GM21447 (cell line): ENCODE data around the gene CCNF.
"Not testable (repeated sequence)": the region's sequence is repeated elsewhere in the genome, so short reads cannot be mapped to it uniquely, and the experiment has no call there.

Experiments
- ATAC-seq: cut with Tn5 transposase; IDR thresholded peaks from one replicate; pipeline ENCODE4 v1.9.1; 2021; ENCODE audit not compliant: unreplicated experiment

The CCNF gene

GRCh38 chr16:2471016-2471652, 41.9 kb downstream of the CCNF start, which contains the start of gene NTN3:
NTN3 (plus strand) TSS chr16:2471297; CDS start chr16:2471702, 405 bp downstream.
- no peak for ATAC-seq

GRCh38 chr16:2471653-2472487, 42.6 kb downstream of the CCNF start:
- ATAC-seq, result no peak

DNA sequence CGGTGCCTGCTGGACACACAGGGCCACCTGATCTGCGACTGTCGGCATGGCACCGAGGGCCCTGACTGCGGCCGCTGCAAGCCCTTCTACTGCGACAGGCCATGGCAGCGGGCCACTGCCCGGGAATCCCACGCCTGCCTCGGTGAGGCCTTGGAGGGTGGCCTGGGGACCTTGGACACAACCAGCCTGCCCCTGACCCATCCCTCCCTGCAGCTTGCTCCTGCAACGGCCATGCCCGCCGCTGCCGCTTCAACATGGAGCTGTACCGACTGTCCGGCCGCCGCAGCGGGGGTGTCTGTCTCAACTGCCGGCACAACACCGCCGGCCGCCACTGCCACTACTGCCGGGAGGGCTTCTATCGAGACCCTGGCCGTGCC, 43.2 kb downstream of the CCNF start:
- ATAC-seq, result no peak

GRCh38 chr16:2472885-2473445, 43.7 kb downstream of the CCNF start:
- no peak for ATAC-seq

DNA sequence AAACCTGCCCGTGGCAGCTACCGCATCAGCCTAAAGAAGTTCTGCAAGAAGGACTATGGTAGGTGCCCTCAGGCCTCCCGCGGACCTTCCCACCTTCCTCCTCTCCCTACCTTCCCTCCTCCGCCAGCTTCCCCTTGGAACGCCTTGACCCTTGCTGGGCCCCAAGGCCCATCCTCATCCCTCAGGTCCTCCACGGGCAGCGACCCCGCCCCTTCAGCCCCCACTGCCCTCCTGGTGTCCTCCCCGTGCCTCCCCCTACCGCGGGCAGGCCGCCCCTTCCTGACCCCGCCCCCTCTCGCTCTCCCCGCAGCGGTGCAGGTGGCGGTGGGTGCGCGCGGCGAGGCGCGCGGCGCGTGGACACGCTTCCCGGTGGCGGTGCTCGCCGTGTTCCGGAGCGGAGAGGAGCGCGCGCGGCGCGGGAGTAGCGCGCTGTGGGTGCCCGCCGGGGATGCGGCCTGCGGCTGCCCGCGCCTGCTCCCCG, 44.2 kb downstream of the CCNF start:
- ATAC-seq, result no peak

- ATAC-seq, result no peak
Measured at GRCh38 chr16:2473999-2474876, 45.0 kb downstream of the CCNF start.

- peak; percentile 51 for ATAC-seq
Measured at GRCh38 chr16:2474877-2475412, 45.7 kb downstream of the CCNF start, which contains the start of gene TBC1D24. TBC1D24 (plus strand) TSS chr16:2475127; CDS start chr16:2496149, 21,022 bp downstream.

DNA sequence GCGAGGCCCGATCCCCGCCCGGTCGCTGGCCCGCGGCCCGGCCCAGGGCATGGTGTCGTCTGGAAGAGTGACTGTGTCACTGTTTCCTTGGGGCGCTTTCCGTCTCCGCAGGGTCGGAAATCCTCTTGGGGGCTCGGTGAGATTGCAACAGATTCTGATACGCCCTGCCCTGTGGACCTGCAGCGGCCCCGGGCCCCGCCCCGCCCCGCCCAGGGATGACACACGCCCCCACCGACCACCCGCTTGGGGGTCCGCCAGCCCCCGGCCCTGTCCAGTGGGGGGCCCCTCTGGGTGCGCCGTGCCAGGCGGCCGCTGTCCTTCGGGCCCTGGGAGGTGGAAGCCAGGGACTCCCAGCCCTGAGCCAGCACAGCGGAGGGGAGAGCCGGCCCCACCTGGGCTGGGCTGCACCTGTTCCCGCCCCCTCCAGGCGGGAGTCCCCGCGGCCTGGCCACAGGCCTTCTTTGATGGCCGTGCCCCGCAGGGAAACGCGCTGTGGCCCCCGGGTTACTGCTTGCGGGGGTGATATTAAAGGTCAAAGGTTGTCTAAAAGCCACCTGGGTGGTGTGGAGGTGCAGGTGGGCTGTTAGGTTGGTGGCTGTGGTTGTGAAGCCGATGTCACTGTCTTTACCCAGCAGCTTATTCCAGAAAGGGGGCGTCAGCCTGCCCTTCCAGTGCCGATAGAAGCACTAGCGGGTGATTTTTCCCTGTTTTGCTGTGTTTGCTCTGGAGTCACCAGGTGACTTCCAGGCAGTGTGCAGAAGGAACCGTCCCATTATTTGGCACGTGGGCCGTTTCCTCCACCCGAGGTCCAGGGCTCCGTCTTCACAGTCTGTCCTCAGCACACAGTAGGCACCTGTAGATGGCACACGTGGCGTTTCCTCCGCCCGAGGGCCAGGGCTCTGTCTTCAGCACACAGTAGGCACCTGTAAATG, 46.4 kb downstream of the CCNF start:
- no peak for ATAC-seq

DNA sequence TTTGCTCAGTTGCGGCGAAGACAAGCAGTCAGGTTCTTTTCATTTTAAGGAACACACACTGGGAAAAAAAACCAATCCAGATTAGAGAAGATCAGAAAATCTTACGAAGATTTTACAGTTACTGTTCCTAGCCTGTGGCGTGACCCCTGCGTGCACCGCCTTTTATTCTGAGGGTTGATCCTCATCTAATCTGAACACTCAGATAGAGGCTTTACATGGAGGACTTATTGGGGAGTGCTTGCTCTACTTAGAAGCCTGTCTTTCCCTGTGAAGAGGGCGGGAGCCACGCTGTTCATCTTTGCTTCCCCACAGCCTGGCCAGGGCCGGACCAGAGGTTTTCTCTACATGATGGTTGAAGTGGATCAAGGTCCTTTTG, 47.1 kb downstream of the CCNF start:
- ATAC-seq, result no peak

GRCh38 chr16:2476741-2477140, 47.5 kb downstream of the CCNF start:
- ATAC-seq, result no peak

DNA sequence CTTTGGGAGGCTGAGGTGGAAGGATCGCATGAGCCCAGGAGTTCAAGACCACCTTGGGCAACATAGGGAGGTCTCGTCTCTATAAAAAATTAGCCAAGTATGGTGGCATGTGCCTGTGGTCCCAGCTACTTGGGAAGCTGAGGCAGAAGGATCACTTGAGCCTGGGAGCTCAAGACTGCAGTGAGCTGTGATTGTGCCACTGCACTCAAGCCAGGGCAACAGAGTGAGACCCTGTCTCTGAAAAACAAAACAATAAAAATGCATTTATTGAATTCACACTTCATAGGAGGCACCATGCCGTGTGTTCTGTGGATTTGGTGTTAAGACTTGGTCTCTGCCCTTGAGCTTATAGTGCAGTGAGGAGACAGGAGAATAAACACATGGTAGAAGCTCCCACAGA, 48.1 kb downstream of the CCNF start:
- no peak for ATAC-seq

- ATAC-seq, result no peak
Measured at GRCh38 chr16:2478279-2478678, 49.0 kb downstream of the CCNF start.

DNA sequence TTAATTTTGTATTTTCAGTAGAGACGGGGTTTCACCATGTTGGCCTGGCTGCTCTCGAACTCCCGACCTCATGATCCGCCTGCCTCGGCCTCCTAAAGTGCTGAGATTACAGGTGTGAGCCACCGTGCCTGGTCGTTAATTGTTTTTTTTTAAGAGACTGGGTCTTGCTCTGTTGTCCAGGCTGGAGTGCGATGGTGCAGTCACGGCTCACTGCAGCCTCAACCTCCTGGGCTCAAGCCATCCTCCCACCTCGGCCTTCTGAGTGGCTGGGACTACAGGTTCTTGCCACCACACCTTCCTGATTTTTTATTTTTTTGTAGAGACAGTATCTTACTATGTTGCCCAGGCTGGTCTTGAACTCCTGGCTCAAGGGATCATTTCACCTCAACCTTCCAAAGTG, 50.7 kb downstream of the CCNF start:
- ATAC-seq, result not testable (repeated sequence)

DNA sequence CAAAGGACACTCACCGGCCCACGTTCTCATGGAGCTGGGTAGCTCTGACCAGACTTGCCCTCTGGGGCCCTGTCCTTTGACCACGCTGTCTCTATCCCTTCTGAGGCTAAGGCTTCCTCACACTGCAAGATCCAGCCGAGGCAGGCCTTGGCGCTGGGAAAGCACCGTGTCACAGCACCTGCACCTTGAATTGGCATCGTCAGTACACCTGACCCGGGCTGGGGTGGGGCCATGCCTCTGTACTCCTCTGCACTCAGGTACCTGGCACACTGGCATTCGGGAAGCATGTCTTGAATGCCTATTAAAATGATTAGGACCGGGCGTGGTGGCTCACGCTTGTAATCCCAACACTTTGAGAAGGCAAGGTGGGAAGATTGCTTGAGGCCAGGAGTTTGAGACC, 51.7 kb downstream of the CCNF start:
- ATAC-seq, result no peak

GRCh38 chr16:2481676-2482075, 52.4 kb downstream of the CCNF start:
- ATAC-seq, result no peak

- no peak for ATAC-seq
Measured at GRCh38 chr16:2482249-2482648, 53.0 kb downstream of the CCNF start.

DNA sequence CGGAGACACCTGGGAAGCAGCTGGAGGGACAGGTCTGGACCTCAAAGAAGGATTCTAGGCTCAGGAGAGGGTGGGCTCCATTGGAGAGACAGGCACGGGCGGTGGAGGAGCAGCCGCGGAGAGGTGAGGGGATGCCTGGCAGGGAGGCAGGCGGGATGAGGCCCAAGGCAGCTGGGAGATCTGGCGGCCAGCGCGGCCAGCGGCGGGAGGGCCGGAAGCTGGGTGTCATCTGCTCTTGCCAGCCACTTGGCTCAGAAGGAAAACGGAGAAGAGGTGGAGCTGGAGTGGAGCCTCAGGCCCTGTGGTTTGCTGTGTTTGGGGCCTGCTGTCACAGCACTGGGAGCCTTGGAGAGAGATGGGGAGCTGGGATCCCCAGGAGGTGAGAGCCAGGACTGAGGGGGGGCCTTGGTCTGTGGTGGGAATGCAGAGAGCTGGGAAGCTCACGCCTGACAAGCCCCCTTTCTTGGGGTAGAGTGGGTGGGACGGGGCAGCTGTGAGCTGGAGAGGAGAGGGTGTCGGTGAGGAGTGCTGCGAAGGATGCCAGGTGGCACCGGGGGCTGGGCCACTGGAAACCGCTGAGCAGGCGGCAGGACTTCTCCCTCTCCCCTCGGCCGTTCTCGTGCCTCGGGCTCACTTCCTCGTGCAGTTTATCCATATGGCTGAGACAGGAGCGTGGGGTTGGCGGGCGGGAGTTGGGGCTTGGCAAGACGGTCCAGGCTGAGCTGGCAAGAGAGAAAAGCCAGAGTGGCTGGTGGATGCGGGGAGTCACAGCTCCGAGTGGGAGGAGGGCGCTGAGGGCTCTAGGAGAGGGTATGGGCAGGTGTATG, 53.7 kb downstream of the CCNF start:
- ATAC-seq, result no peak

GRCh38 chr16:2483939-2484897, 55.0 kb downstream of the CCNF start:
- ATAC-seq, result no peak
